GM12891 (cell line): Measurements from ENCODE around the gene PDZRN4.

ENCODE experiments used
- PAX5 ChIP-seq: IDR thresholded peaks from 2 replicates; pipeline ENCODE4 v1.6.1; 2011; ENCODE audit warnings: low read length, moderate library complexity, mild to moderate bottlenecking; ENCODE audit not compliant: insufficient read depth, severe bottlenecking
- POLR2A ChIP-seq: IDR thresholded peaks from 2 replicates; pipeline ENCODE4 v1.6.1; 2011; ENCODE audit warnings: low read depth, low read length, control low read depth
- POLR2AphosphoS5 ChIP-seq: IDR thresholded peaks from 2 replicates; pipeline ENCODE4 v1.6.1; 2011; ENCODE audit warnings: low read depth, low read length, control low read depth
- SPI1 ChIP-seq: IDR thresholded peaks from 2 replicates; pipeline ENCODE4 v1.6.1; 2011; ENCODE audit warnings: low read depth, low read length, control low read depth
- TAF1 ChIP-seq: IDR thresholded peaks from 2 replicates; pipeline ENCODE4 v1.6.1; 2011; ENCODE audit warnings: low read depth, low read length, control low read depth

DNA sequence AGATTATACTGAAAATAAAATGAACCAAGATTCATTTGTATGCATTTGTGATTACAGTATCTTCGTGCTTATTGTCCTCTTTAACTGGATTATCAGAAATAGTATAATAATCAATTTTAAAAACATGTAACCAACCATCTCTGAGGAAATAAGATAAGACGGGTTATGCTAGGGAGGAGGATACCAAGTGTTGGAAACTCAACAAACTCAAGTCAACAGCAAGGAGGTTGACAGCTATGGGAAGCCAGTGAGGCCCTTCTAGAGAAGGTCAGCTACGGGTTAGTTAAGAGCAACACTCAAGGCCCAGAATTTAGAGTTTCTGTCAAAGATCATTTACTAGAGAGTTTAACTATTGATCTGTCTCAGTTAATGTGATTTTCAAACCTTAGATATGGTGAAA is 137.2 kb downstream of the PDZRN4 start:
- TF ChIP-seq POLR2AphosphoS5 (no peak), POLR2A (no peak), PAX5 (no peak), TAF1 (no peak), SPI1 (no peak)
